Nephron progenitor cell (in vitro differentiated cells): ENCODE results near the gene THY1.

Experiments
- DNase-seq: peaks from one replicate; pipeline ENCODE4 v3.0.0; 2021
- H3K27ac Mint-ChIP-seq: 2 replicates; pipeline ENCODE4 v1.8.0; 2021; ENCODE audit warnings: mild to moderate bottlenecking, moderate library complexity, mixed read lengths
- H3K27me3 Mint-ChIP-seq: 2 replicates; pipeline ENCODE4 v1.8.0; 2021; ENCODE audit warnings: mild to moderate bottlenecking, low read depth, mixed read lengths; ENCODE audit not compliant: poor library complexity
- H3K36me3 Mint-ChIP-seq: 2 replicates; pipeline ENCODE4 v1.8.0; 2021; ENCODE audit warnings: low read depth, mixed read lengths
- H3K4me1 Mint-ChIP-seq: 2 replicates; pipeline ENCODE4 v1.8.0; 2021; ENCODE audit warnings: mixed read lengths
- H3K4me3 Mint-ChIP-seq: 2 replicates; pipeline ENCODE4 v1.8.0; 2021; ENCODE audit warnings: mild to moderate bottlenecking, moderate library complexity, mixed read lengths
- H3K9me3 Mint-ChIP-seq: 2 replicates; pipeline ENCODE4 v1.8.0; 2021; ENCODE audit warnings: mild to moderate bottlenecking, moderate library complexity, mixed read lengths
- TF ChIP-seq, protein P1 (sequence below): fragments of 200-600 bp; sonication (generic); IDR thresholded peaks from 2 replicates; pipeline ENCODE4 v1.5.0; 2021; ENCODE audit warnings: antibody characterized with exemption

THY1 gene

GRCh38 chr11:119377112-119377901 lies 45.7 kb downstream of the THY1 start:
- H3K4me3 Mint-ChIP-seq = no peak overlapping the region
- H3K9me3 Mint-ChIP-seq = no peaks in the 10 kb centered on the region
- peaks cover 22% of the 10 kb centered on the region for H3K27me3 Mint-ChIP-seq
- H3K27ac Mint-ChIP-seq = no peak overlapping the region
- no peaks in the 10 kb centered on the region for H3K36me3 Mint-ChIP-seq
- DNase-seq = no peak
- TF ChIP-seq, protein P1, sequence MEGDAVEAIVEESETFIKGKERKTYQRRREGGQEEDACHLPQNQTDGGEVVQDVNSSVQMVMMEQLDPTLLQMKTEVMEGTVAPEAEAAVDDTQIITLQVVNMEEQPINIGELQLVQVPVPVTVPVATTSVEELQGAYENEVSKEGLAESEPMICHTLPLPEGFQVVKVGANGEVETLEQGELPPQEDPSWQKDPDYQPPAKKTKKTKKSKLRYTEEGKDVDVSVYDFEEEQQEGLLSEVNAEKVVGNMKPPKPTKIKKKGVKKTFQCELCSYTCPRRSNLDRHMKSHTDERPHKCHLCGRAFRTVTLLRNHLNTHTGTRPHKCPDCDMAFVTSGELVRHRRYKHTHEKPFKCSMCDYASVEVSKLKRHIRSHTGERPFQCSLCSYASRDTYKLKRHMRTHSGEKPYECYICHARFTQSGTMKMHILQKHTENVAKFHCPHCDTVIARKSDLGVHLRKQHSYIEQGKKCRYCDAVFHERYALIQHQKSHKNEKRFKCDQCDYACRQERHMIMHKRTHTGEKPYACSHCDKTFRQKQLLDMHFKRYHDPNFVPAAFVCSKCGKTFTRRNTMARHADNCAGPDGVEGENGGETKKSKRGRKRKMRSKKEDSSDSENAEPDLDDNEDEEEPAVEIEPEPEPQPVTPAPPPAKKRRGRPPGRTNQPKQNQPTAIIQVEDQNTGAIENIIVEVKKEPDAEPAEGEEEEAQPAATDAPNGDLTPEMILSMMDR = no peak
- H3K4me1 Mint-ChIP-seq = peaks cover 48% of the 10 kb centered on the region

DNA sequence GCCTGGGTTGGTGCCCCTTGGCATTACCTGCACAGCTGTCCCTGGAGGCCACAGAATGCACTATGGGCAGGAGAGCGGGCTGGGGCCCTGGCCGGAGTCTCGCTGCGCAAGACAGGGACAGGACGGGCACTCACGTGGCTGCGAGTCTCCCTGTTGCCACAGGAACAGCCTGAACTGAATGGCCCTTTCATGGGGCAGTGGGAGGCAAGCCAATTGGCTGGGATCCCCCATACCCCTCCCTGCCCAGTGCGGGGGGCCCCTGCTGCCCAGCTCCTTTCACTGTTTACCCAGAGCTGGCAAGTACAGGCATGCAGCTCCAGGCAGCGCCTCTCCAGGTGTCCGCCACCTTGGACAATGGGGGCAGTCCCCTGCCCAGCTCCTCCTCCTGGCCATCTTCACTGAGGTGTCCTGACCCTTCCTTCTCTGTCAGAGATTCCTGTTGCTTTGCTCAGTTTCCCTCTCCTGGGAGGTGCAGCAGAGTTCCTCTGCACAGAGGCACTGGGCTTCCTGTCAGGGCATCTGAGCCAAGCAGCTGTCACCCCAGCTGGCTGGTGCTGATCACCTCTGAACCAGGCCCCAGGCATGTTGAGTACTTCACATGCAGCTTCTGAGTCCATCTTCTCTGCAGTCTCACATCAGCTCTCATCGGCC lies 46.6 kb downstream of the THY1 start:
- H3K27ac Mint-ChIP-seq = peak overlapping the region; percentile 29
- DNase-seq = no peak
- H3K36me3 Mint-ChIP-seq = no peaks in the 10 kb centered on the region
- H3K9me3 Mint-ChIP-seq = no peaks in the 10 kb centered on the region
- TF ChIP-seq, protein P1 = no peak
- peak overlapping the region; percentile 54 for H3K4me3 Mint-ChIP-seq
- H3K27me3 Mint-ChIP-seq = peaks cover 26% of the 10 kb centered on the region
- H3K4me1 Mint-ChIP-seq = peaks cover 58% of the 10 kb centered on the region

- H3K9me3 Mint-ChIP-seq = no peaks in the 10 kb centered on the region
- H3K27me3 Mint-ChIP-seq = peaks cover 26% of the 10 kb centered on the region
- peaks cover 65% of the 10 kb centered on the region for H3K4me1 Mint-ChIP-seq
- no peaks in the 10 kb centered on the region for H3K36me3 Mint-ChIP-seq
- no peak for DNase-seq
- no peak overlapping the region for H3K4me3 Mint-ChIP-seq
- TF ChIP-seq, protein P1 = no peak
- peak overlapping the region; percentile 29 for H3K27ac Mint-ChIP-seq
These were observed 47.4 kb downstream of the THY1 start for GRCh38 chr11:119375337-119376196.

GRCh38 chr11:119374632-119375336 lies 48.2 kb downstream of the THY1 start:
- peaks cover 26% of the 10 kb centered on the region for H3K27me3 Mint-ChIP-seq
- TF ChIP-seq, protein P1 = no peak
- H3K4me3 Mint-ChIP-seq = no peak overlapping the region
- H3K36me3 Mint-ChIP-seq = no peaks in the 10 kb centered on the region
- H3K9me3 Mint-ChIP-seq = no peaks in the 10 kb centered on the region
- no peak overlapping the region for H3K27ac Mint-ChIP-seq
- DNase-seq = no peak
- H3K4me1 Mint-ChIP-seq = peaks cover 73% of the 10 kb centered on the region

DNA sequence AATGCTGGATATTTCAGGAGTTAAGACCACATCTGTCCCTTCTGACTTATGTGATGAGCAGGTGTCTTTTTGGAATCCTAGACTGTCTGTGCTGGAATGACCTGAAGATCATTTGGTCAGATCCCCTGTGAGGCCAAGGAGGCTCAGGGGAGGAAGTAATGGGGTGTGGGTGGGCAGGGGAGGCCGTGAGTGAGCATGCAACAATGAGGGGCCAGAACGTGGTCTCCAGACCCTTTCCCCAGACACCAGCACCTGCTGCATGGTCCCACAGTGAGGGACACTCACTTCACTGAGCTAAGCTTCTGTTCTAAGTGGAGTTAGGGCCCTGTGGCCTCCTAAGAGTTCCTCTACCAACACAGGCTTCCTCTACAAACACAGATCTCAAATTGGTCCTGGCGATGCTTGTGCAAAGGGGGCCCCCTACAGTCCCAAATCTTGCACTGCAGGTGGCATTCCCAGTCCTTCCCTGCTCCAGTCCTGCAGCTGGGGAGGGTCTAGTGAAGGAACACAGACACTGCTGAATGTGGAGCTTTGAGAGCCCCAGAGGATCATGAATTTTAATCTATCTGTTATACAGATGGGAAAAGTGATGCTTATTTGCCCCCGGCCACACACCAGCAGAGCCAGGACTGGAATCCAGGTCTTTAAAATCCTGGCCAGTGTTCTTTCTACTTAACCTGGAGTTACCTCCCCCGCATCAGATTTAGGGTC lies 48.9 kb downstream of the THY1 start:
- peaks cover 23% of the 10 kb centered on the region for H3K27me3 Mint-ChIP-seq
- no peaks in the 10 kb centered on the region for H3K9me3 Mint-ChIP-seq
- H3K36me3 Mint-ChIP-seq = no peaks in the 10 kb centered on the region
- H3K4me3 Mint-ChIP-seq = no peak overlapping the region
- H3K27ac Mint-ChIP-seq = no peak overlapping the region
- DNase-seq = peak; percentile 86
- TF ChIP-seq, protein P1 = peak; percentile 87
- H3K4me1 Mint-ChIP-seq = peaks cover 76% of the 10 kb centered on the region
